Measurements from ENCODE around the gene ACE. TPM values are rescaled to one million over a fixed set of nuclear protein-coding genes. Genes with fewer than 3 reads are reported as not detected.

The ACE gene
- total RNA-seq, 1 experiment from 2014 or later: 5.4 TPM

DNA sequence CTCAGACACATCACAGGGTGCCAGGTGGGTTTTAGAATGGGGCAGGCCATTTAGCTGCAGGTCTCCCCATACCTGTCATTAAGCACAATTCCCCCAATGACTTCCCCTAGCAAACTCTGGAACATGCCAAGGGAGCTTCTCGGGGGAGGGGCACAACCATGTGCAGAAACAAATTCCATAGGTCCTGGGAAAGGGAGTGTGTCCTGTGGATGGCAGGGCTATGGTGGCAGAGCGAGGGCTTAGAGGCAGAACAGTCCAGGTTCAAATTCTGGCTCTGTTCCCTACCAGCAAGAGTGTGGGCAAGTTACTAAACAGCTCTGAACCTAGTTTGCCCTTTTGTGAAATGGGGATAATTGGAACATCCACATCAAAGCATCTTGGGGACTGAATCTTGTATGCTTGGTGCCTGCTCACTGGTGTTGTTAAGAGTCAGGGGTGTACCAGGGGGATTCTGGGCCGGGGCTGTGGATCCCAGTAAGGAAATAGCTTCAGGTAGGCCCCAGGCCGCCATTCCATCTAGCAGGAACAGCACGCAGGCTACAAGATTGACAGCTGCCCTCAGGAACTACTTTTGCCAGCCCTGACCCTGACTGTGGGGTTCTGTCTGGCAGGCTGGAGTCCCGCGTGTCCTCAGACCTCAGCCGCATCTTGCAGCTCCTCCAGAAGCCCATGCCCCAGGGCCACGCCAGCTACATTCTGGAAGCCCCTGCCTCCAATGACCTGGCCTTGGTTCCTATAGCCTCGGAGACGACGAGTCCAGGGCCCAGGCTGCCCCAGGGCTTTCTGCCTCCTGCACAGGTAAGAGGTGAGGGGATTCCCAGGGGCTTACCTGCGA, 67.8 kb downstream of the ACE start:
- Histone ChIP-seq H4K20me1 (ENCODE audit: control insufficient read depth, insufficient read depth, insufficient read length) (no peaks in the 10 kb centered on the region), H4K8ac (replicated peaks; ENCODE audit: insufficient read length, low read depth, low read length) (no peak overlapping the region), H3K9me3 (ENCODE audit: control insufficient read depth, low read depth, low read length) (no peaks in the 10 kb centered on the region), H3K4me2 (ENCODE audit: insufficient read depth, insufficient read length, low read length) (no peak overlapping the region), H3K23ac (ENCODE audit: insufficient read length, low read depth, low read length) (no peak overlapping the region), H3K23me2 (ENCODE audit: insufficient read length, low read depth, low read length, poor library complexity, severe bottlenecking) (peaks cover 1% of the 10 kb centered on the region), H2BK120ac (ENCODE audit: low read depth, low read length, poor library complexity, severe bottlenecking) (no peak overlapping the region), H3K79me2 (ENCODE audit: insufficient read depth, low read length) (no peaks in the 10 kb centered on the region), H3K27ac (ENCODE audit: insufficient read length, low read depth, low read length) (no peak overlapping the region), H4K91ac (ENCODE audit: insufficient read length, low read depth, low read length) (no peak overlapping the region), H4K5ac (ENCODE audit: insufficient read length, low read depth, low read length) (no peak overlapping the region), H2AK5ac (ENCODE audit: insufficient read length, low read length) (no peak overlapping the region), H3K18ac (ENCODE audit: insufficient read length, low read depth, low read length) (no peak overlapping the region), H3K79me1 (ENCODE audit: insufficient read depth, low read depth, low read length, poor library complexity, severe bottlenecking) (no peaks in the 10 kb centered on the region), H3K4me1 (ENCODE audit: insufficient read depth, low read length) (no peaks in the 10 kb centered on the region; the same call in 1 of the 2 replicates), H3K14ac (ENCODE audit: insufficient read depth, low read length) (peak overlapping the region; percentile 45; the same call in 1 of the 2 replicates), H2AFZ (ENCODE audit: low read length) (no peak overlapping the region), H3K9ac (ENCODE audit: extremely low read depth, insufficient read length, low read length) (no peak overlapping the region), H2BK5ac (ENCODE audit: insufficient read length, low read length) (no peak overlapping the region), H2BK20ac (ENCODE audit: low read depth, low read length, poor library complexity, severe bottlenecking) (no peak overlapping the region), H3K56ac (ENCODE audit: insufficient read length, low read depth, low read length) (no peak overlapping the region), H3K27me3 (ENCODE audit: insufficient read depth, low read length) (no peaks in the 10 kb centered on the region), H3T11ph (ENCODE audit: low read length) (no peak overlapping the region), H3K4ac (ENCODE audit: low read depth, low read length) (no peak overlapping the region), H2BK15ac (ENCODE audit: low read depth, low read length) (no peak overlapping the region), H2BK12ac (ENCODE audit: insufficient read length, low read depth, low read length) (no peak overlapping the region)
- Mint-ChIP-seq H3K4me1 (peaks cover 10 to 19% of the 10 kb centered on the region in 2 experiments), H3K27me3 (ENCODE audit: low read depth) (peaks cover 3% of the 10 kb centered on the region; the same call in 1 of the 2 replicates), H3K9me3 (no peaks in the 10 kb centered on the region), H3K36me3 (ENCODE audit: insufficient read depth in 1 of 3, low read depth in 3 of 3) (no peaks in the 10 kb centered on the region), H3K4me3 (no peak overlapping the region), H3K27ac (no peak overlapping the region; a peak in 1 of 7 replicates)
- WGBS (ENCODE audit: extremely low coverage, insufficient read length, low lambda C conversion rate): no CpG with 5 or more reads among the region's 13 CpGs
- TF ChIP-seq, protein P1, sequence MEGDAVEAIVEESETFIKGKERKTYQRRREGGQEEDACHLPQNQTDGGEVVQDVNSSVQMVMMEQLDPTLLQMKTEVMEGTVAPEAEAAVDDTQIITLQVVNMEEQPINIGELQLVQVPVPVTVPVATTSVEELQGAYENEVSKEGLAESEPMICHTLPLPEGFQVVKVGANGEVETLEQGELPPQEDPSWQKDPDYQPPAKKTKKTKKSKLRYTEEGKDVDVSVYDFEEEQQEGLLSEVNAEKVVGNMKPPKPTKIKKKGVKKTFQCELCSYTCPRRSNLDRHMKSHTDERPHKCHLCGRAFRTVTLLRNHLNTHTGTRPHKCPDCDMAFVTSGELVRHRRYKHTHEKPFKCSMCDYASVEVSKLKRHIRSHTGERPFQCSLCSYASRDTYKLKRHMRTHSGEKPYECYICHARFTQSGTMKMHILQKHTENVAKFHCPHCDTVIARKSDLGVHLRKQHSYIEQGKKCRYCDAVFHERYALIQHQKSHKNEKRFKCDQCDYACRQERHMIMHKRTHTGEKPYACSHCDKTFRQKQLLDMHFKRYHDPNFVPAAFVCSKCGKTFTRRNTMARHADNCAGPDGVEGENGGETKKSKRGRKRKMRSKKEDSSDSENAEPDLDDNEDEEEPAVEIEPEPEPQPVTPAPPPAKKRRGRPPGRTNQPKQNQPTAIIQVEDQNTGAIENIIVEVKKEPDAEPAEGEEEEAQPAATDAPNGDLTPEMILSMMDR (conservative IDR thresholded peaks at IDR 0.05): no peak
- DNase-seq: peak; percentile 44

All from H9 (cell line).